Measurements from ENCODE around the gene DTNBP1. TPM values are rescaled to one million over a fixed set of nuclear protein-coding genes. Genes with fewer than 3 reads are reported as not detected.

Gene DTNBP1
- total and polyA plus RNA-seq, 2 experiments from 2014 or later = 9.2 to 41.6 TPM

DNA sequence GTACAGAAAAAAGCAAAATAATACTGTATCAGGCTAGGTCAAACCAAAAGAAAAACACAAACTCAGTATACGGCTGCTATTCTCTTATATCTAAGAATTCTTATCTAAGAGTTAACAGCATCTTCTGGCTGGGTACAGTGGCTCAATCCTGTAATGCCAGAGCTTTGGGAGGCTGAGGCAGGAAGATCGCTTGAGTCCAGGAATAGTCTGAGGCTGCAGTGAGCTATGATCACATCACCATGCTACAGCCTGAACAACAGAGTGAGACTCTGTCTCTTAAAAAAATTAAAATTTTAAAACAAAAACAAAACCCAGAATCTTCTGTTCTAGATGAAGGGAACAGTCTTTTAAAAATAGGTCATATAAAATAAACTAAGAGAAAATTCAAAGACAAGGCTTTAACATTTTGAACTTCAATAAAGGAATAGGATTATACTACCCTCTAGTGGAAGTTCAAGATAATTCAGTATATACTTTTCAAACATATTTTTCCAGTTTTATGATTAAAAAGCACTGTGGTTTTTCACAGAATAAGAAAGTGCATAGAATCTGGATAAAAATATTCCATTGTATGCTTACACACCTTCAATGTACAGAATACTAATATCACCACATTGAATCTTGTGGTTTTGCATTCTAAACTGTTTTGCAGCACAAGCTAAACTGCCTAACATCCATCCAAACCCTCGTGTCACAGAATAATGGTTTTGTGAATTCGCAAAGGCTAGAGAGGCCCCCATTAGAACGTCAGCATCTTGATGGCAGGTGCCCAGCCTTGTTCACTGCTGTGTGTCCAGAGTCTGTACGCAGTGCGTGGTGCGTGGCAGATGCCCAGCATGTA, 39.3 kb downstream of the DTNBP1 start:
- Histone ChIP-seq H3K27ac (no peak overlapping the region), H3K27me3 (no peaks in the 10 kb centered on the region), H3K4me1 (ENCODE audit: low read depth) (peaks cover 22% of the 10 kb centered on the region), H3K9me3 (ENCODE audit: low read depth) (no peaks in the 10 kb centered on the region), H3K36me3 (no peaks in the 10 kb centered on the region), H3K4me3 (no peak overlapping the region)
- DNase-seq (ENCODE audit: low read depth in 1 of 2, low spot score in 1 of 2) = peak; percentile 42 to 53
- peak; percentile 47 for TF ChIP-seq CTCF (IDR thresholded peaks at IDR 0.05; ENCODE audit: low read depth, low read length)

DNA sequence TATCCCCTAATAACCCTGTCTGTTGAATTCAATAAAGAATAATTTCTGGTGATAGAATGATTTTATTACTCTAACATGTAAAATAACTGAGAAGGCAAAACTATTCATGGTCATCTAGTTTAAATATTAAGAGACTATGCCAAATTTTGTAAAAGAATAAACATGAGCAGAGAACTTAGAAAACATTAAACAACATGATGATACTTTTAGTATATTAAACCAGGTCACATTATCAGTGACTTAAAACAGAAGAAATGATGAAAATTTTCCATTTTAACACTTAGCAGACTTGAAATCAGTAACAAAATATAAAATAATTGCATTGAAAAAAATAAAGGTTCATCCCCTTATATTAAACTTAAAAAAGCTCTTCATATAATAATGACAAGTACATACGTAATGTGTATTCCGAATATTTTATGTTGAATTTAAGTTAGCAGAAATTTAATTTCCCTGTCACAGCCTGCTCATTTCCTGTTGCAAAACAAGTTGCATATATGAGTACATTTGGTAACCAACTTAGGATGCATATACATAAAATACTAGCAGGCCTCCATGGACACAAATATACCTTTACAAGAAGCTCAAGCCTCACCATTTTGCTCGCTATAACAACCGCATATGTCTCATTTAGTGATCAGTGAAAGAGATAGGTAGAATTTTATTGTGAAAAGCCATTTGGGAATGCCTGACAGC, 40.6 kb downstream of the DTNBP1 start:
- Histone ChIP-seq H3K36me3 (no peaks in the 10 kb centered on the region), H3K27ac (peak overlapping the region; percentile 83), H3K9me3 (ENCODE audit: low read depth) (no peaks in the 10 kb centered on the region), H3K27me3 (no peaks in the 10 kb centered on the region), H3K4me3 (no peak overlapping the region), H3K4me1 (ENCODE audit: low read depth) (peaks cover 19% of the 10 kb centered on the region)
- DNase-seq (ENCODE audit: low read depth in 1 of 2, low spot score in 1 of 2) = peak in 1 of 2 donors; percentile 33
- no peak for TF ChIP-seq CTCF (IDR thresholded peaks at IDR 0.05; ENCODE audit: low read depth, low read length)

DNA sequence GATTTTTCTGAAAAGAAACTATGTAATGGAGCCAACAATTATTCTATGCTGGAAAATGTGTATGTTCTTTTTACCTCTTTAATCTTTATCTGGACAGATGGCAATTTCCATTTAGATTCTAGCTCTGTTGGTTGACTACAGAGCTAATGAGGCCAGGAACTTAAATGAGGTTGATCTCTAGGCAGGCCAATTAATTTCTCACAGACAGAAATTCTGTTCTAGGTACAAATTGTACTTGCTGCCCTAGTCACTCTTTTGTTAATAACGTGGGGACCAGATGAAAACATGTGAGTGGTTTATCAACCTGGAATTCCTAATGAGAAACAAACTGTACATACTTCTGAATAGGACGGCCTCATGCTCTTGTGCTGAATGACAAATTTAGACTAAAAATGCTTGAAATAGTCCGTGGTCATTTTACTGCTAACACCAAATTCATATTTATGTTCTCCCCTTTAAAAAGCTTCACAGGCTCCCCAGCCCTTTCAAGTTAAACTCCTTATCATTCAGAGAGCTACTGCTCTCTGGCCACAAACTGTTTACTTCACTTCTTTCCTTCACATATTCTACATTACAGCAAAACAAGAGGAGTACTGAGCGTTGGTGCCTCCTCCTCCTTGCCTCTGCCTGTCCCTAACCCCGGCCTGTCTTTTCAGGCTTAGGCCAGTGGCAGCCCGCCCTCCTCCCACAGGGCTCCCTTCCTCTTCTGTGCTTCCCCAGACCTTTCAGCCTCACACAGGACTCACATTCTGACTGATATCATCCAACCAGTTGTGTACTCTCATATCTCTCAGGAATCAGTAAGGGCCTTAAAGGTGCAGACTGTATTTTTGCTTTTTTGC, 41.4 kb downstream of the DTNBP1 start:
- no peak for TF ChIP-seq CTCF (IDR thresholded peaks at IDR 0.05; ENCODE audit: low read depth, low read length)
- no peaks in the 10 kb centered on the region for H3K36me3 ChIP-seq
- H3K9me3 ChIP-seq (ENCODE audit: low read depth) = no peaks in the 10 kb centered on the region
- H3K27me3 ChIP-seq = no peaks in the 10 kb centered on the region
- H3K4me1 ChIP-seq (ENCODE audit: low read depth) = peaks cover 19% of the 10 kb centered on the region
- no peak overlapping the region for H3K4me3 ChIP-seq
- peak overlapping the region; percentile 83 for H3K27ac ChIP-seq
- peak; percentile 48 to 57 for DNase-seq (ENCODE audit: low read depth in 1 of 2, low spot score in 1 of 2)

DNA sequence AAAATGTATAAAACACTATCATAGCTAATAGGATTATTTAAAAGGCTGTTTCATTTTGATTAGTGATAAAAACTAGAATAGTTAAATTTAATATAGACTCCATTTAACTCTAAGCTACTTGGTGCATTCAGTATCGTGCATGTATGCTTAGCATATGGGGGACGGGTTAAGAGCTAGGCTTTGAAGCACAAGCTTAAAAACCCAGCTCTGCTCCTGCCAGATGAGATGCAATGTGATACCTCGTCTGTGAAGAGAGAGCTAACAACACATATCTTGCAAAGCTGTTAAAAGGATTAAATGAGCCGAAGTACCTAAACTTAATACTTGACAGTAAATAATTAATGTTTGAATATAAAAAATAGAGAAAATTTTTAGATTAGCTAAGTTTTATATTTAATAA, 42.2 kb downstream of the DTNBP1 start:
- H3K27ac ChIP-seq = no peak overlapping the region
- H3K9me3 ChIP-seq (ENCODE audit: low read depth) = no peaks in the 10 kb centered on the region
- peaks cover 26% of the 10 kb centered on the region for H3K4me1 ChIP-seq (ENCODE audit: low read depth)
- no peak overlapping the region for H3K4me3 ChIP-seq
- no peaks in the 10 kb centered on the region for H3K27me3 ChIP-seq
- peak in 1 of 2 donors; percentile 52 for DNase-seq (ENCODE audit: low read depth in 1 of 2, low spot score in 1 of 2)
- no peaks in the 10 kb centered on the region for H3K36me3 ChIP-seq
- no peak for TF ChIP-seq CTCF (IDR thresholded peaks at IDR 0.05; ENCODE audit: low read depth, low read length)

DNA sequence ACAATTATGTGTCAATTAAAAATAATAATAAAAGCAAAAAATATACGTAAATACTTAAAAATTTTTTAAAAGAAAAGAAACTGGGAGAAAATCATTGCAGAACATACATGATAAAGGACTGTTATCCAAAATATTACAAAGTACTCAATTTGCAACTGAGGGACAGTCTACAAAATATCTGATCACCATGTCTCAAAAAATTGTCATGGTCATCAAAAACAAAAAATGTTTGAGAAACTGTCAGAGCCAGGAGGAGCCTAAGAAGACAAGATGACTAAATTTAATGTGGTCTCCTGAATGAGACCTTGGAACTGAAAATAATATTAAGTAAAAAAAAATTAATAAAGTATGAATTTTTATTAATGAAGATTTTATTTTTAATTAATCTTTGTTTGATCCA, 43.5 kb downstream of the DTNBP1 start:
- Histone ChIP-seq H3K27me3 (no peaks in the 10 kb centered on the region), H3K27ac (no peak overlapping the region), H3K9me3 (ENCODE audit: low read depth) (no peaks in the 10 kb centered on the region), H3K36me3 (peaks cover 2% of the 10 kb centered on the region), H3K4me3 (no peak overlapping the region), H3K4me1 (ENCODE audit: low read depth) (peaks cover 26% of the 10 kb centered on the region)
- no peak for DNase-seq (ENCODE audit: low read depth in 1 of 2, low spot score in 1 of 2)
- TF ChIP-seq CTCF (IDR thresholded peaks at IDR 0.05; ENCODE audit: low read depth, low read length) = no peak
